ENCODE results near the gene TAS2R13. TPM values are rescaled to one million over a fixed set of nuclear protein-coding genes. Genes with fewer than 3 reads are reported as not detected.

The TAS2R13 gene, protein sequence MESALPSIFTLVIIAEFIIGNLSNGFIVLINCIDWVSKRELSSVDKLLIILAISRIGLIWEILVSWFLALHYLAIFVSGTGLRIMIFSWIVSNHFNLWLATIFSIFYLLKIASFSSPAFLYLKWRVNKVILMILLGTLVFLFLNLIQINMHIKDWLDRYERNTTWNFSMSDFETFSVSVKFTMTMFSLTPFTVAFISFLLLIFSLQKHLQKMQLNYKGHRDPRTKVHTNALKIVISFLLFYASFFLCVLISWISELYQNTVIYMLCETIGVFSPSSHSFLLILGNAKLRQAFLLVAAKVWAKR
- total RNA-seq (ENCODE audit: low replicate concordance), result 0.79 and 1.3 TPM in 2 replicates
- long read RNA-seq, result 0 reads

DNA sequence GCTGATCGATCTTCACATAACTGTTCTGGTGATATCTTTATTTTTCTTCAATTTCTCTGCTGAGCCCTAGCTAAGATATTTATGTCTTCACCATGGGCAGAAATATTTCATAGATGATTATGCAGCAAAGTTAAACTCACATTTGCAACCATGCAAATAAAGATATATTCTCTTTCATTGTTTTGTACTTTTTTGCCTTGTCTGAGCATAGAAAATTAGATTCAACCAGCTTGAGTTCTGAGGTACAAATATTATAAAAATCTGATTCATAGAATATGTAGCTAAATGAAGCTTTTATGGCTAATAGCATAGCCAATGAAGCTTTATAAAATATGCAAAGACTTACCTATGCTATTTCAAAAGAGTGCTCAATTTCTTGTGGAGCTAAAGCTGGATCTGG, at the start of gene TAS2R13:
TSS of gene TAS2R13 (minus strand) at position 101 of the 400 bp plus-strand sequence. CDS start 264 bp downstream, outside the sequence.
- H3K27ac Mint-ChIP-seq, result no peak within 1 kb of the TSS
- H3K4me3 Mint-ChIP-seq, result no peak within 1 kb of the TSS
- H3K4me1 Mint-ChIP-seq (ENCODE audit: unreplicated experiment), result no peaks in the 10 kb centered on the region
- H3K36me3 Mint-ChIP-seq, result peaks cover 30% of the 10 kb centered on the region
- H3K27me3 Mint-ChIP-seq, result no peaks in the 10 kb centered on the region
- H3K9me3 Mint-ChIP-seq, result peaks cover 7% of the 10 kb centered on the region
- TF ChIP-seq, protein P1, sequence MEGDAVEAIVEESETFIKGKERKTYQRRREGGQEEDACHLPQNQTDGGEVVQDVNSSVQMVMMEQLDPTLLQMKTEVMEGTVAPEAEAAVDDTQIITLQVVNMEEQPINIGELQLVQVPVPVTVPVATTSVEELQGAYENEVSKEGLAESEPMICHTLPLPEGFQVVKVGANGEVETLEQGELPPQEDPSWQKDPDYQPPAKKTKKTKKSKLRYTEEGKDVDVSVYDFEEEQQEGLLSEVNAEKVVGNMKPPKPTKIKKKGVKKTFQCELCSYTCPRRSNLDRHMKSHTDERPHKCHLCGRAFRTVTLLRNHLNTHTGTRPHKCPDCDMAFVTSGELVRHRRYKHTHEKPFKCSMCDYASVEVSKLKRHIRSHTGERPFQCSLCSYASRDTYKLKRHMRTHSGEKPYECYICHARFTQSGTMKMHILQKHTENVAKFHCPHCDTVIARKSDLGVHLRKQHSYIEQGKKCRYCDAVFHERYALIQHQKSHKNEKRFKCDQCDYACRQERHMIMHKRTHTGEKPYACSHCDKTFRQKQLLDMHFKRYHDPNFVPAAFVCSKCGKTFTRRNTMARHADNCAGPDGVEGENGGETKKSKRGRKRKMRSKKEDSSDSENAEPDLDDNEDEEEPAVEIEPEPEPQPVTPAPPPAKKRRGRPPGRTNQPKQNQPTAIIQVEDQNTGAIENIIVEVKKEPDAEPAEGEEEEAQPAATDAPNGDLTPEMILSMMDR (conservative IDR thresholded peaks at IDR 0.05), result no peak
- DNase-seq (ENCODE audit: extremely low spot score, unreplicated experiment), result no peak

DNA sequence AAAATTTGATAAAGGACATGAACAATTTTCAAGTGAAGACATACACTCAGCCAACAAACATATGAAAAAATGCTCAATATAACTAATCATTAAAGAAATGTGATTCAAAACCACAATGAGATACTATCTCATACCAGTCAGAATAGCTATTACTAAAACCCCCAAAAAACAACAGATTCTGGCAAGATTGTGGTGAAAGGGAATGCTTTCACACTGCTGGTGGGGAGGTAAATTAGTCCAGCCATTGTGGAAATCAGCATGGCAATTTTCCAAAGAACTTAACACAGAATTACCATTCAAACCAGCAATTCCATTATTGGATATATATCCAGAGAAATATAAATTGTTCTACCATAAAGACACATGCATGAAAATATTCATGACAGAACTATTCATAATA, 48.4 kb upstream of the TAS2R13 start:
- no peak for DNase-seq (ENCODE audit: extremely low spot score, unreplicated experiment)
- Mint-ChIP-seq H3K4me1 (ENCODE audit: unreplicated experiment) (no peaks in the 10 kb centered on the region), H3K9me3 (peaks cover 4% of the 10 kb centered on the region), H3K27ac (no peak overlapping the region), H3K4me3 (no peak overlapping the region), H3K27me3 (no peaks in the 10 kb centered on the region), H3K36me3 (peaks cover 66% of the 10 kb centered on the region)
- TF ChIP-seq, protein P1 (conservative IDR thresholded peaks at IDR 0.05), result no peak

DNA sequence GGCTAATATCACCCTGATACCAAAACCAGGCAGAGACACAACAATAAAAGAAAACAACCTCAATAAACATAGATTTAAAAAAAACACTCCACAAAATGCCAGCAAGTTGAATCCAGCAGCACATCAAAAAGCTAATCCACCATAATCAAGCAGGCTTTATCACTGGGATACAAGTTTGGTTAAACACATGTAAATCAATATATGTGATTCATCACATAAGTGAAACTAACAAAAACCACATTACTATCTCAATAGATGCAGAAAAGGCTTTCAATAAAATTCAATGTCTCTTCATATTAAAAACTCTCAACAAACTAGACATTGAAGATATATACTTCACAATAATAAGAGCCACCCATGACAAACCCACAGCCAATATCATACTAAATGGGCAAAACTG, 46.7 kb upstream of the TAS2R13 start:
- Mint-ChIP-seq H3K4me1 (ENCODE audit: unreplicated experiment) (no peaks in the 10 kb centered on the region), H3K9me3 (peaks cover 4% of the 10 kb centered on the region)

DNA sequence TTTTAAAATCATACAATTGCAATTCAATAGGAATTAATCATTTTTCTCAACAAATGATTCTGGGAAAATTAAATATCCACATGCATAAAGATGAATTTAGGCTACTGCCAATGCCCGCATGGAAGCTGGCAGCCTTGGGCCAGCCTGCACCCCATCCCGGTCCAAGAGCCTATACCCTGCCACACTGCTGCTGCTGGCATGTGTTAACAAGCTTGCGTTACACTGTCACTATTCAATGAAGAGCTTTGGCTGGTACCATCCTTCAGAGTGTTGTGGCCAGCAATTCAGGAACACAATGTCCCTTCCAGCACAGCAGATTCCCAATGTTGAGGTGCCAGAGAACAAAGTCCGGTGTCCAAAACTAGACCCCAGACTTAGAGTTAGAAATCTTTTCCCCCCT, 43.3 kb upstream of the TAS2R13 start:
- Mint-ChIP-seq H3K27me3 (no peaks in the 10 kb centered on the region), H3K4me1 (ENCODE audit: unreplicated experiment) (no peaks in the 10 kb centered on the region), H3K36me3 (peaks cover 64% of the 10 kb centered on the region), H3K4me3 (no peak overlapping the region), H3K9me3 (peaks cover 14% of the 10 kb centered on the region), H3K27ac (no peak overlapping the region)
- TF ChIP-seq, protein P1 (conservative IDR thresholded peaks at IDR 0.05), result no peak
- no peak for DNase-seq (ENCODE audit: extremely low spot score, unreplicated experiment)

More for the DNA sequence above, 46.7 kb upstream of the TAS2R13 start:
- Mint-ChIP-seq H3K27me3 (no peaks in the 10 kb centered on the region), H3K4me3 (no peak overlapping the region), H3K36me3 (peaks cover 58% of the 10 kb centered on the region), H3K27ac (no peak overlapping the region)
- no peak for DNase-seq (ENCODE audit: extremely low spot score, unreplicated experiment)
- TF ChIP-seq, protein P1 (conservative IDR thresholded peaks at IDR 0.05), result no peak

DNA sequence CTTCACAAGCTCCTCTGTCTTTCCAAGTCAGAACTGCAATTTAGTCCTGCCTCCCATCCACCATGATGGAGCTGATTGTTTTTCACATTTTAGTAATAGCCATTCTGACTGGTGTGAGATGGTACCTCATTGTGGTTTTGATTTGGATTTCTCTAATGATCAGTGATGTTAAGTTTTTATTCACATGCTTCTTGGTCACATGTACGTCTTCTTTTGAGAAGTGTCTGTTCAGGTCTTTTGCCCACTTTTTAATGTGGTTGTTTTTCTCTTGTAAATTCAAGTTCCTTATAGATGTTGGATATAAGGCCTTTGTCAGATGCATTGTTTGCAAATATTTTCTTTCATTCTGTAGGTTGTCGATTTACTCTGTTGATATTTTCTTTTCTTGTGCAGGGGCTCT, 33.8 kb upstream of the TAS2R13 start:
- peaks cover 38% of the 10 kb centered on the region for H3K36me3 Mint-ChIP-seq
- no peak for DNase-seq (ENCODE audit: extremely low spot score, unreplicated experiment)
- peaks cover 20% of the 10 kb centered on the region for H3K9me3 Mint-ChIP-seq
- TF ChIP-seq, protein P1 (conservative IDR thresholded peaks at IDR 0.05), result no peak
- H3K4me1 Mint-ChIP-seq (ENCODE audit: unreplicated experiment), result no peaks in the 10 kb centered on the region
- no peaks in the 10 kb centered on the region for H3K27me3 Mint-ChIP-seq
- H3K4me3 Mint-ChIP-seq, result no peak overlapping the region
- no peak overlapping the region for H3K27ac Mint-ChIP-seq
